ENCODE measurements around the gene KYNU. TPM values are rescaled to one million over a fixed set of nuclear protein-coding genes. Genes with fewer than 3 reads are reported as not detected.

KYNU gene
- total RNA-seq, 4 donors from 2014 or later, result 0.63 to 8.7 (median 4.2) TPM

DNA sequence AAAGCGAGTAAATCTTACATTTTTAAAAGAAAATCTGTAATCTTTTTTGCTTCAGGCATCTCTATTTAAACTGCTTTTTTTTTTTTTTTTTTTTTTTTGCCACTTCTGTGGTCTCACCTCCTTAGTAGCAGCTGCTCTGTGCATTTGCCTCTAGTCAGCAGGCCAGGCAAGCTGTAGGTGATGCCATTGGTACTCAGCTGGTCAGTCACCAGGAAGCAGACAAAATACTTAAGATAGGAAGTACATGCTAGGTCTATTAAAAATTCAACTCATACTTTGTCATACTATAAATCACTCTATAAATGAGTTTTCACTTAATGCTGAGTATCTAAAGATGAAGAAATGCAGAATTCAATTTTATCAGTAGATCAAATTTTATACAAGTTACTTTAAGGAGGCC lies 83.7 kb downstream of the KYNU start:
- Histone ChIP-seq H3K27me3 (no peaks in the 10 kb centered on the region), H3K27ac (no peak overlapping the region), H3K9me3 (peaks cover 0 to 9% (median 0%) of the 10 kb centered on the region in 4 donors), H3K4me1 (no peaks in the 10 kb centered on the region), H3K4me3 (no peak overlapping the region), H3K36me3 (no peaks in the 10 kb centered on the region)
- TF ChIP-seq EP300 (IDR thresholded peaks at IDR 0.05) (no peak), POLR2A (IDR thresholded peaks at IDR 0.05) (no peak)
- TF ChIP-seq, protein P1, sequence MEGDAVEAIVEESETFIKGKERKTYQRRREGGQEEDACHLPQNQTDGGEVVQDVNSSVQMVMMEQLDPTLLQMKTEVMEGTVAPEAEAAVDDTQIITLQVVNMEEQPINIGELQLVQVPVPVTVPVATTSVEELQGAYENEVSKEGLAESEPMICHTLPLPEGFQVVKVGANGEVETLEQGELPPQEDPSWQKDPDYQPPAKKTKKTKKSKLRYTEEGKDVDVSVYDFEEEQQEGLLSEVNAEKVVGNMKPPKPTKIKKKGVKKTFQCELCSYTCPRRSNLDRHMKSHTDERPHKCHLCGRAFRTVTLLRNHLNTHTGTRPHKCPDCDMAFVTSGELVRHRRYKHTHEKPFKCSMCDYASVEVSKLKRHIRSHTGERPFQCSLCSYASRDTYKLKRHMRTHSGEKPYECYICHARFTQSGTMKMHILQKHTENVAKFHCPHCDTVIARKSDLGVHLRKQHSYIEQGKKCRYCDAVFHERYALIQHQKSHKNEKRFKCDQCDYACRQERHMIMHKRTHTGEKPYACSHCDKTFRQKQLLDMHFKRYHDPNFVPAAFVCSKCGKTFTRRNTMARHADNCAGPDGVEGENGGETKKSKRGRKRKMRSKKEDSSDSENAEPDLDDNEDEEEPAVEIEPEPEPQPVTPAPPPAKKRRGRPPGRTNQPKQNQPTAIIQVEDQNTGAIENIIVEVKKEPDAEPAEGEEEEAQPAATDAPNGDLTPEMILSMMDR (IDR thresholded peaks at IDR 0.05), result no peak
- no peak for DNase-seq (ENCODE audit: low spot score in 2 of 2)
- WGBS, 2 donors, result 88 to 94% methylated on average over 1 of the region's 1 CpG

GRCh38 chr2:142965443-142965842 lies 88.0 kb downstream of the KYNU start:
- Histone ChIP-seq H3K9me3 (peaks cover 0 to 9% (median 0%) of the 10 kb centered on the region in 4 donors), H3K4me3 (no peak overlapping the region), H3K27me3 (no peaks in the 10 kb centered on the region), H3K36me3 (no peaks in the 10 kb centered on the region), H3K27ac (no peak overlapping the region), H3K4me1 (no peaks in the 10 kb centered on the region)
- WGBS, 2 donors, result 89 to 90% methylated on average over 1 of the region's 1 CpG
- DNase-seq (ENCODE audit: low spot score in 2 of 2), result no peak
- TF ChIP-seq POLR2A (IDR thresholded peaks at IDR 0.05) (no peak), EP300 (IDR thresholded peaks at IDR 0.05) (no peak)
- TF ChIP-seq, protein P1 (IDR thresholded peaks at IDR 0.05), result no peak

- H3K27me3 ChIP-seq, result no peaks in the 10 kb centered on the region
- no peak overlapping the region for H3K4me3 ChIP-seq
- peaks cover 0 to 9% (median 0%) of the 10 kb centered on the region in 4 donors for H3K9me3 ChIP-seq
- TF ChIP-seq, protein P1 (IDR thresholded peaks at IDR 0.05), result no peak
- TF ChIP-seq EP300 (IDR thresholded peaks at IDR 0.05) (no peak), POLR2A (IDR thresholded peaks at IDR 0.05) (no peak)
- no peak for DNase-seq (ENCODE audit: low spot score in 2 of 2)
- no peak overlapping the region for H3K27ac ChIP-seq
- H3K4me1 ChIP-seq, result no peaks in the 10 kb centered on the region
- no peaks in the 10 kb centered on the region for H3K36me3 ChIP-seq
These were observed 88.8 kb downstream of the KYNU start for GRCh38 chr2:142966284-142966683.

- DNase-seq (ENCODE audit: low spot score in 2 of 2), result no peak
- Histone ChIP-seq H3K36me3 (no peaks in the 10 kb centered on the region), H3K4me1 (no peaks in the 10 kb centered on the region), H3K4me3 (no peak overlapping the region), H3K9me3 (peaks cover 0 to 9% (median 0%) of the 10 kb centered on the region in 4 donors), H3K27ac (no peak overlapping the region), H3K27me3 (no peaks in the 10 kb centered on the region)
- 50 to 53% methylated on average over 1 of the region's 1 CpG for WGBS, 2 donors
- TF ChIP-seq EP300 (IDR thresholded peaks at IDR 0.05) (no peak), POLR2A (IDR thresholded peaks at IDR 0.05) (no peak)
- TF ChIP-seq, protein P1 (IDR thresholded peaks at IDR 0.05), result no peak
These were observed 89.6 kb downstream of the KYNU start for GRCh38 chr2:142967060-142967459.

DNA sequence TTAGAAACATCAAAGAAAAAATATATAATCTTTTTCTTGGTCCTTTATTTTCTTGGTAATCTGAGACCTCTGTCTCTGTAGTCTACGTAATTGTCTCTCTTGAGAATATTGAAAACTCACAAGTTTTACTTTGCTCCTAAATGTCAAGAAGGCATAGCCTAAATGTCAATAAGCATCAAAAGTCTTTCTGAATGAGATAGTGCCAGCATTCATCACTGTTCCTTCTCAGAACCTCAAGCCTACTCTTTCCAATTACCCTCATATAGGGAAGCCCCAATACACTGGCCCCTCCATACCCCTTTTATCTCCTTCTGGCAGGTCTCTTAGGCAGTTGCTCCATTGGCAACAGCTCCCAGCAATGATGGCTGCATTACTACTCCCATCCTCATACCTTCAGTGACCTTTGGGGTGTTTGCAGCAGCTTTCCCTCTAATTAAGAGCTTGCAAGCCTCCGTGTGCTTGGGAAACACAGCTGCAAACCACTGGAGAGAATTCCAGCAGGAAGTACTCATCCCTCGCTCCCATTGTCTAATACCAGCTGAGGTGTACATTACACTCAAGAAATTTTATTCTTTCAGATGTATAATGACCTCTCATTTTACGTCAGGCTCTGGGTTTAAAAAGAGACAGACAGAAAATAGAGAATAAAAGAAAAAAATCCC lies 95.8 kb downstream of the KYNU start:
- Histone ChIP-seq H3K9me3 (no peaks in the 10 kb centered on the region), H3K4me1 (no peaks in the 10 kb centered on the region), H3K4me3 (no peak overlapping the region), H3K27ac (no peak overlapping the region), H3K36me3 (no peaks in the 10 kb centered on the region), H3K27me3 (no peaks in the 10 kb centered on the region)
- 58 to 68% methylated on average over 4 of the region's 4 CpGs for WGBS, 2 donors
- TF ChIP-seq, protein P1 (IDR thresholded peaks at IDR 0.05), result no peak
- TF ChIP-seq EP300 (IDR thresholded peaks at IDR 0.05) (no peak), POLR2A (IDR thresholded peaks at IDR 0.05) (no peak)
- DNase-seq (ENCODE audit: low spot score in 2 of 2), result no peak

All from tibial nerve (tissue), 4 donors.